ENCODE results near the gene HMGB2. TPM values are rescaled to one million over a fixed set of nuclear protein-coding genes. Genes with fewer than 3 reads are reported as not detected.
A peak's percentile ranks its signal among the peaks of the same experiment; 100 is the strongest.

HMGB2 gene
- 66.9 TPM for total RNA-seq (ENCODE audit: unreplicated experiment)
- long read RNA-seq, transcript HMGB2-201 (5 exons, 1,889 nt) = major isoform, 33 of 41 reads
- long read RNA-seq, transcript HMGB2-203 (5 exons, 1,175 nt) = minor isoform, 5 of 41 reads
- long read RNA-seq, partial matches to known transcripts = 1 of 41 reads
- long read RNA-seq, other reads (novel, unspliced or antisense) = 2 of 41 reads

- TF ChIP-seq CTCF (IDR thresholded peaks at IDR 0.05; ENCODE audit: partially characterized antibody, unreplicated experiment) = no peak
- Mint-ChIP-seq H3K4me1 (ENCODE audit: low read depth, unreplicated experiment) (peaks cover 7% of the 10 kb centered on the region), H3K9me3 (ENCODE audit: unreplicated experiment) (peaks cover 12% of the 10 kb centered on the region), H3K36me3 (ENCODE audit: unreplicated experiment) (no peaks in the 10 kb centered on the region), H3K4me3 (ENCODE audit: unreplicated experiment) (peak within 1 kb of the TSS; percentile 99), H3K27me3 (ENCODE audit: unreplicated experiment) (peaks cover 3% of the 10 kb centered on the region), H3K27ac (ENCODE audit: unreplicated experiment) (peak within 1 kb of the TSS; percentile 91)
- DNase-seq = peak; percentile 100
Measured at GRCh38 chr4:173334085-173334890, at the start of gene HMGB2. HMGB2 (minus strand) TSS chr4:173334358; CDS start chr4:173333649, 709 bp downstream.

- H3K4me3 Mint-ChIP-seq (ENCODE audit: unreplicated experiment) = no peak overlapping the region
- TF ChIP-seq CTCF (IDR thresholded peaks at IDR 0.05; ENCODE audit: partially characterized antibody, unreplicated experiment) = no peak
- H3K9me3 Mint-ChIP-seq (ENCODE audit: unreplicated experiment) = no peaks in the 10 kb centered on the region
- H3K27me3 Mint-ChIP-seq (ENCODE audit: unreplicated experiment) = no peaks in the 10 kb centered on the region
- no peak for DNase-seq
- no peak overlapping the region for H3K27ac Mint-ChIP-seq (ENCODE audit: unreplicated experiment)
- no peaks in the 10 kb centered on the region for H3K36me3 Mint-ChIP-seq (ENCODE audit: unreplicated experiment)
- no peaks in the 10 kb centered on the region for H3K4me1 Mint-ChIP-seq (ENCODE audit: low read depth, unreplicated experiment)
Measured at GRCh38 chr4:173382349-173382748, 48.2 kb upstream of the HMGB2 start.

GRCh38 chr4:173381610-173382009, 47.5 kb upstream of the HMGB2 start:
- Mint-ChIP-seq H3K36me3 (ENCODE audit: unreplicated experiment) (no peaks in the 10 kb centered on the region), H3K4me1 (ENCODE audit: low read depth, unreplicated experiment) (no peaks in the 10 kb centered on the region), H3K27me3 (ENCODE audit: unreplicated experiment) (no peaks in the 10 kb centered on the region), H3K4me3 (ENCODE audit: unreplicated experiment) (no peak overlapping the region), H3K9me3 (ENCODE audit: unreplicated experiment) (no peaks in the 10 kb centered on the region), H3K27ac (ENCODE audit: unreplicated experiment) (no peak overlapping the region)
- TF ChIP-seq CTCF (IDR thresholded peaks at IDR 0.05; ENCODE audit: partially characterized antibody, unreplicated experiment) = no peak
- no peak for DNase-seq

GRCh38 chr4:173380987-173381386, 46.8 kb upstream of the HMGB2 start:
- Mint-ChIP-seq H3K4me1 (ENCODE audit: low read depth, unreplicated experiment) (no peaks in the 10 kb centered on the region), H3K9me3 (ENCODE audit: unreplicated experiment) (no peaks in the 10 kb centered on the region), H3K27me3 (ENCODE audit: unreplicated experiment) (no peaks in the 10 kb centered on the region), H3K36me3 (ENCODE audit: unreplicated experiment) (no peaks in the 10 kb centered on the region), H3K27ac (ENCODE audit: unreplicated experiment) (no peak overlapping the region), H3K4me3 (ENCODE audit: unreplicated experiment) (no peak overlapping the region)
- DNase-seq = no peak
- no peak for TF ChIP-seq CTCF (IDR thresholded peaks at IDR 0.05; ENCODE audit: partially characterized antibody, unreplicated experiment)

- Mint-ChIP-seq H3K9me3 (ENCODE audit: unreplicated experiment) (no peaks in the 10 kb centered on the region), H3K4me3 (ENCODE audit: unreplicated experiment) (no peak overlapping the region), H3K27me3 (ENCODE audit: unreplicated experiment) (no peaks in the 10 kb centered on the region), H3K36me3 (ENCODE audit: unreplicated experiment) (no peaks in the 10 kb centered on the region), H3K27ac (ENCODE audit: unreplicated experiment) (no peak overlapping the region), H3K4me1 (ENCODE audit: low read depth, unreplicated experiment) (no peaks in the 10 kb centered on the region)
- TF ChIP-seq CTCF (IDR thresholded peaks at IDR 0.05; ENCODE audit: partially characterized antibody, unreplicated experiment) = no peak
- DNase-seq = no peak
Measured at GRCh38 chr4:173379929-173380328, 45.8 kb upstream of the HMGB2 start.

Measured in glutamatergic neuron (in vitro differentiated cells).